ENCODE measurements around the gene RTP5. TPM values are rescaled to one million over a fixed set of nuclear protein-coding genes. Genes with fewer than 3 reads are reported as not detected.

The RTP5 gene
- polyA plus RNA-seq, 1 experiment = not detected

DNA sequence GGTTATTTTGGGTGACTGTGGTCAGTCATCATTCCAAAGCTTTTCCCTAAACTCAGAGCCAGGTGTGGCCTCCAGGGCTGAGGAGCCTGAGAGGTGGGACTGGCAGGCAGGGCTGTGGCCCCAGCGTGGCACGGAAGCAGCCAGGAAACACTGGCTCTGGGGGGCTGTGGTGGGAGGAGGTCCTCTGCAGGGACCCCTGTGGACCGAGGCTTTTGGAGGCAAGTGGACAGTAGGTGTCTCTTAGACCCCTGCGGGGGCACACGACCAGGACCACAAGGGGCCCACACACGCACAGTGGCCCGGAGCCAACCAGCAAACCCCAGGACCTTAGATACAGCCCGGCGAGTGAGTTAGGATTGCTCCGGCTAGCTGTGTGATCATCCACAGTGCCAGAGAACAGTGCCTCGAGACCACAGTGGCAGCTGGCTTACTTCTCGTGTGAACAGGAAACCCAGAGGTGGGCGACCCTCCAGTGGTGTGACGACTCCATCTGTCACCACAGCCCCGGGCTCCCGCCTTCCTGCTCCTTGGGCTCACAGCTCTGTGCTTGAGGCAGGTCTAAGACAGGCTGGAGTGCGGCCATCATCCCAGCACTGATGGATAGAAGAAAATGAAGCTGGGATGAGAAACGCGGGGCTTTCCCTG, 1.6 kb upstream of the RTP5 start:
- no peak for DNase-seq (ENCODE audit: low read depth)
- ChIA-PET POLR2A (interaction anchor here (0.6 kb wide), 1 partner anchor 8 kb away, joined by 3 read pairs; no protein-coding TSS in a partner anchor), CTCF (interaction anchor here (1.0 to 3.2 kb wide), 2 partner anchors 9 to 11 kb away, joined by 3 to 15 read pairs; no protein-coding TSS in a partner anchor)
- Histone ChIP-seq H3K27me3 (ENCODE audit: control insufficient read depth, insufficient read depth, low read length) (peaks cover 21% of the 10 kb centered on the region), H3K36me3 (ENCODE audit: control insufficient read depth, insufficient read depth, low read length) (no peaks in the 10 kb centered on the region), H3K4me3 (ENCODE audit: low read depth, low read length) (no peak overlapping the region)
- TF ChIP-seq, protein P1, sequence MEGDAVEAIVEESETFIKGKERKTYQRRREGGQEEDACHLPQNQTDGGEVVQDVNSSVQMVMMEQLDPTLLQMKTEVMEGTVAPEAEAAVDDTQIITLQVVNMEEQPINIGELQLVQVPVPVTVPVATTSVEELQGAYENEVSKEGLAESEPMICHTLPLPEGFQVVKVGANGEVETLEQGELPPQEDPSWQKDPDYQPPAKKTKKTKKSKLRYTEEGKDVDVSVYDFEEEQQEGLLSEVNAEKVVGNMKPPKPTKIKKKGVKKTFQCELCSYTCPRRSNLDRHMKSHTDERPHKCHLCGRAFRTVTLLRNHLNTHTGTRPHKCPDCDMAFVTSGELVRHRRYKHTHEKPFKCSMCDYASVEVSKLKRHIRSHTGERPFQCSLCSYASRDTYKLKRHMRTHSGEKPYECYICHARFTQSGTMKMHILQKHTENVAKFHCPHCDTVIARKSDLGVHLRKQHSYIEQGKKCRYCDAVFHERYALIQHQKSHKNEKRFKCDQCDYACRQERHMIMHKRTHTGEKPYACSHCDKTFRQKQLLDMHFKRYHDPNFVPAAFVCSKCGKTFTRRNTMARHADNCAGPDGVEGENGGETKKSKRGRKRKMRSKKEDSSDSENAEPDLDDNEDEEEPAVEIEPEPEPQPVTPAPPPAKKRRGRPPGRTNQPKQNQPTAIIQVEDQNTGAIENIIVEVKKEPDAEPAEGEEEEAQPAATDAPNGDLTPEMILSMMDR (IDR thresholded peaks at IDR 0.05; ENCODE audit: insufficient read depth, low read depth, low read length) = no peak

DNA sequence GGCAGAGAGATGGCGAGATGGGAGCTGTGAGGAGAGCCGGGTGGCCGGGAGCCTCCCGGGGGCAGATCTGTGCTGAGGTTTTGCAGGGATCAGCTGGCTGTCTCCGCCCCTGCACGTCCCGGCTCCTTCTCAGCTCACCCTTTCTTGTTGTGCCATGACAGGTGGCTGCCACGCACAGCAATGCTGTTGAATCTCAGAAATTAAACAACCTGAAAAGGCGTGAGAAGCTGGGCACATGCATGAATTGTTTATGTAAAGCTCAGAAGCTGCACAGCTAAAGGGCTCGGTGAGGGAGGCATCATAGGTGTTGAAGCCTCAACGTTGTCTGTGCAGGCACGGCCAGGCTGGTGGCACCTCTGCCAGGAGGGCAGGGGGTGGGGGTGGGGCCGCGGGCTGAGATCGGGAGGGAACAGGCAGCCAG, 858 bp upstream of the RTP5 start:
- CTCF ChIA-PET = interaction anchor here (0.6 to 3.2 kb wide), 4 partner anchors 8 to 198 kb away, joined by 3 to 15 read pairs (median 3); no protein-coding TSS in a partner anchor
- TF ChIP-seq, protein P1 (IDR thresholded peaks at IDR 0.05; ENCODE audit: insufficient read depth, low read depth, low read length) = no peak
- POLR2A ChIA-PET = interaction anchor here (0.6 to 0.7 kb wide), 2 partner anchors 8 to 9 kb away, joined by 3 to 11 read pairs; no protein-coding TSS in a partner anchor
- no peak for DNase-seq (ENCODE audit: low read depth)
- no peak overlapping the region for H3K4me3 ChIP-seq (ENCODE audit: low read depth, low read length)
- peaks cover 21% of the 10 kb centered on the region for H3K27me3 ChIP-seq (ENCODE audit: control insufficient read depth, insufficient read depth, low read length)
- no peaks in the 10 kb centered on the region for H3K36me3 ChIP-seq (ENCODE audit: control insufficient read depth, insufficient read depth, low read length)

DNA sequence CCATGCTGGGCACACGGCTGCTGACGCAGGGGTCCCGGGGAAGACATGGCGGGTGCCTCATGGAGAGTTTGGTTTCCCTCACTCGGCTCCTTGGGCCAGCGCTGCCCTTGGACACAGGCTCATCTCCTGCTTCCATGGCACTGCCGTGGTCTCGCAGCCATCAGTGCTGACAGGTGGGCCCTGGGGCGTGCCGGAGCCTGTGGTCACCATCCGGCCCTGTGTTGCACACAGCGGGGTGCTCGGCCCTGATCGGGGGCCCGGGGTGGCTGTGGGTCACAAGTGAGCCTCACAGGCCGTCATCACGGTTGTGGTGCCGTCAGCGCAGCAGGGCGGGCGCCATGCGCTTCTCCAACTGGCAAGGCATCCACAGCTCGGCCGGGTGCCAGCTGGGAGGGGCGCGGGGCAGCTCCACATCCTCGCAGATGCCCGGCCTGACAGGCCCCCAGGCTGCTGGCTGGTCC, 582 bp downstream of the RTP5 start:
- H3K36me3 ChIP-seq (ENCODE audit: control insufficient read depth, insufficient read depth, low read length) = no peaks in the 10 kb centered on the region
- CTCF ChIA-PET = no interaction called here
- no peak for DNase-seq (ENCODE audit: low read depth)
- TF ChIP-seq, protein P1 (IDR thresholded peaks at IDR 0.05; ENCODE audit: insufficient read depth, low read depth, low read length) = no peak
- H3K27me3 ChIP-seq (ENCODE audit: control insufficient read depth, insufficient read depth, low read length) = peaks cover 21% of the 10 kb centered on the region
- no peak overlapping the region for H3K4me3 ChIP-seq (ENCODE audit: low read depth, low read length)
- POLR2A ChIA-PET = no interaction called here

DNA sequence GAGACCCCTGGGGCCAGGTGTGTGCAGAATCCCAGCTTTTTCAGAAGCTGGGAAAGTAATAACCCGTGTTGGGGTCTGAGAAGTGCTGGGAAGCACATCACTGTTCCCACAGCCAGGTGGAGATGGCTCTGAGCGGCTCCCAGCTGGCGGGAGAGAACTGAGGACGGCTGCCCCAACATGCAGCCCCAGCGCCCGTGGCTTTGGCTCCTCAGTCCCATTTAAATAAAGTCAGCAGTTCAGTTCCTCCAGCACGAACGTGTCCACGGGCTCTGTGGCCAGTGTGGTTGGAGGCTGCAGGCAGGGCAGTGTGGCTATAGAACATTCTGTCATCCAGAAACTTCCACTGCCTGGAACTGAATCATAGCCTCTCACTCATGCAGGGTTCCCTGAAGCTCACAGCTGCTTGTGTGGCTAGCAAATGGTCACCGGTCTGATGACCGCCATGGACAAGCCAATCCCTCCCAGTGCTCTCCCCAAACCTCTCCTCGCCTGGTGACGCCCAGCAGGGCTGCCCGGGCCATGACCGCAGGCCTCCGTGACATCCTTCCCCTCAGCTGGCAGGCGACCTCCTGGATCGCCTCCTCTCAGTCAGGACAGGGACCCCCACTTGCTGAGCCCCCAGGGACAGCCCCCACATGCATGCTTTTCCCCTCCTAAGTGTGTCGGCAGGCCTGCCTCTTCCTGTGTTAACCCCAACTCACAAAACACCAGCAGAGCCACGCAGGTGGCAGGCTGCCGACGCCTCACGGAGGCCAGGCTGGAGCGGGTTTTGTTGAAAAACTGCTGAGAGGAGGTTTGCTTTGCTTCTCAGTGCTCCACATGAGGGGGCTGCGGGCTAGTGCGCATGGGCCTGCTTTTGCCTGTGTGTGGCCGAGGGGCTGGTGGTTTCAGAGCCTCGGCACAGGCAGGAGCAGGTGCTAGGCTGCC, 1.3 kb downstream of the RTP5 start:
- TF ChIP-seq, protein P1 (IDR thresholded peaks at IDR 0.05; ENCODE audit: insufficient read depth, low read depth, low read length) = no peak
- no peaks in the 10 kb centered on the region for H3K36me3 ChIP-seq (ENCODE audit: control insufficient read depth, insufficient read depth, low read length)
- peaks cover 17% of the 10 kb centered on the region for H3K27me3 ChIP-seq (ENCODE audit: control insufficient read depth, insufficient read depth, low read length)
- no peak for DNase-seq (ENCODE audit: low read depth)
- POLR2A ChIA-PET = no interaction called here
- no peak overlapping the region for H3K4me3 ChIP-seq (ENCODE audit: low read depth, low read length)
- CTCF ChIA-PET = no interaction called here
